ENCODE data around the gene NR1D1.
A peak's percentile ranks its signal among the peaks of the same experiment; 100 is the strongest.

NR1D1 gene

GRCh38 chr17:40075201-40075941 lies 25.0 kb downstream of the NR1D1 start:
- DNase-seq (ENCODE audit: low read depth in 2 of 2) = no peak

DNA sequence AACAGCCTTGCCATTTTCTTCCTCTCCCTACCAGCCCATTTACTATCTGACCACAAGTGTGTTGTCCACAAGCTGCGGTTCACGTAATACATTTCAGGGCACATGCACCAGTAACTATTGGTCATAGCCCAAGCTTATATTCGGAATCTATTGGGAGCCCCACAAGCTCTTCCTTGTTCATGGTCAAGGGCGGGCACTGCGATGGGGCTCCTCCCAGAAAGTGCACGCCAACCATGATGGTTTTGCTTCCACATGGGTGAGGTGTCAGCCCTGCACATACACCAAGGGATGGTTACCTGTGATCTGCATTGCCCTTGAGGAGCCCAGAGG lies 25.6 kb downstream of the NR1D1 start:
- no peak for DNase-seq (ENCODE audit: low read depth in 2 of 2)

GRCh38 chr17:40074175-40074512 lies 26.2 kb downstream of the NR1D1 start:
- no peak for DNase-seq (ENCODE audit: low read depth in 2 of 2)

DNA sequence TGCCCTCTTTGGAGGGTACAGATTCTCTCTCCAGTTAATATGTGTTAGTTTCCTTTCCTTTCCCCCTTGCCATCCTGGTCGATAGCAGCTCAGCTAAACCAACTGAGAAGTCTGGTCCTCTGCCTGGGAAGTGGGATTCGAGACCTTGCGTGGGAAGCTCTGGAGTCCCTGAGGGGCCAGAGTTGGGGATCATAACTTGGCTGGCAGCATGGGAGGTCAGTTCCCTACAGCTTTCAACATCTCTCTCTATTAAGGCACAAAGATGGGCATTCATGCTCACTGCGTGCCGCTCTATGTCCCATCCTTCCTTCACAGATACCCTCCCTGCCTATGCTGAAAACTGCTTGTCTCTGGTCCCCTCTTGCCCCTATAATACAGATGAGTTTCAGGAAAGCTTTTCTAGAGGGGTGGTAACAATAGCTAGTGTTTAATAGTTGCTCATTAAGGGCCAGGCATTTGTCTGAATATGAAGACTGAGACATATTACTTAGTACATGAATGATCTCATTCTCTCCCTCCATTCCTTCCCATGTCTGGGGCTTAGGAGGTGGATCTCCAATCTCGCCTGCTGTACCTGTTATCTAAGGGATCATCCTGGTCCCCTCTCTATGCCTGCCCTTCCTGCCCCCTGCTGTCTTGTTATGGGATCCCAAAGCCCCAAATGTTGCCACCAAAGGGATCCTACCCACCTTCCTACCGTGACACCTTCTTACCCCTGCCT lies 26.8 kb downstream of the NR1D1 start:
- DNase-seq (ENCODE audit: low read depth in 2 of 2) = no peak

GRCh38 chr17:40072735-40073346 lies 27.5 kb downstream of the NR1D1 start:
- DNase-seq (ENCODE audit: low read depth in 2 of 2) = no peak

DNA sequence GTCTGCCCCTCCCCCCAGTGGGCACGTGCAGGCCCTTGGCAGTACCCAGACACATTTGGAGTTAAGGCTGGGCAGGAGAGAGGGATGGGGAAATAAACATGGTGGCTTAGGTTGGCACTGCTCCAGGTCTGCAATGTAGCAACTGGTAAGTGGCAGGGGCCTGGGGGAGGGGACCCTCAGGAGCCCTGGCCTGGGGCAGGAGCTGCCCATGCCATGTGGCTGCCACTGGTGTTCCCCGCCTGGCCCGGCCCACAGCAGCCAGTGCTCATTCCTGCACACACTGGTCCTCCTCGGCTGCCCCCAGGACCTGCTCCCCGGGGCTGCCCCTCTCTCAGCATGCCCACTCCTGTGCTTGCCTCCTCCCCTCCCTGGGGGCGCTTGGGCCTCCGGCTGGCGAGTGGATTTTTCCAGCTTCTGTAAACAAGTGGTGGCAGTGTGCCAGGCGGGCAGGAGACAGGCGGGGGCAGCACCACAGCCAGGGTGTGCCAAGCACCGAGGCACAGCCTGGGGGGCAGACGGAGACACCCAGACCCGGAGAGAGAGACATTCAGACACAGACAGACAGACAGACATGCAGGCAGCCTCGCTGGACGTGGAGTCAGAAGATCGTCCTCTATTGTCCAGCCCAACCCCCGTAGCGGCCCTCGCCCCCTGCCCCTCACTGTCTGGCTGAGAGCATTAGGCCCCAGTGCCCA lies 28.2 kb downstream of the NR1D1 start:
- no peak for DNase-seq (ENCODE audit: low read depth in 2 of 2)

DNA sequence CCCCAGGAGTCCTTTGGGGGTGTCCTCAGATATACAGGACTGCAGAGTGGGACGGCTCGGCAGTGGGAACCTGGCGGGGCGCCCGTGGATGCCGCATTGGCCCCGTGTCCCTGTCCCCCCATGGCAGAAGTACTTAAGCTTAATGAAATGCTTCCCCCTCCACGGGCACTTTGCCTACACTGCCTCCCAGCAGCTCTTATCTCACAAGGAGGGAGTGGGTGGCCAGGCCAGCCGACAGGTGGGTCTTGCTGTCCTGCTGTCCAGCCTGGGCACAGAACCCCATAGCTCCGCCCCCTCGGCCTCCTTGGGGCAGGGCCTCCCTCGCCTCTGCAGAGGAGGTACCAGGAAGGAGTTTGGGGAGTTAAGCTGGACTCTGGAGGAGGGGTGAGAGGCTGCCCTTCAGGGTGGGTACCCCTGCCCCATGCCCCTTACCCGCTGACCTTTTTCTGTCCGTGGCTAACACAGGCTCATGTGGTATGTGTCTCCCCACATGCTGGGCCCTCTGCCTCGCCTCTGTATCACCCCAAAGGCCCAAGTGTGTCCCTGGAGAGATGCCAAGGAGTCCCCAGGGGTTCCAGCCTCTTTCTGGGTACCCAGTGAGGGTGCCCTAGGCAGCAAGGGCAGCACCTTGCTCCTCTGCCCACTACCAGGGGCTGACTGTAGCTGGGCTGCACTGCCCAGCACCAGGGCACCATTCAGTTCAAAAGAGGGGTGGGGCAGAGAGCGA lies 28.9 kb downstream of the NR1D1 start:
- no peak for DNase-seq (ENCODE audit: low read depth in 2 of 2)

- no peak for DNase-seq (ENCODE audit: low read depth in 2 of 2)
Measured at GRCh38 chr17:40070709-40071312, 29.6 kb downstream of the NR1D1 start.

DNA sequence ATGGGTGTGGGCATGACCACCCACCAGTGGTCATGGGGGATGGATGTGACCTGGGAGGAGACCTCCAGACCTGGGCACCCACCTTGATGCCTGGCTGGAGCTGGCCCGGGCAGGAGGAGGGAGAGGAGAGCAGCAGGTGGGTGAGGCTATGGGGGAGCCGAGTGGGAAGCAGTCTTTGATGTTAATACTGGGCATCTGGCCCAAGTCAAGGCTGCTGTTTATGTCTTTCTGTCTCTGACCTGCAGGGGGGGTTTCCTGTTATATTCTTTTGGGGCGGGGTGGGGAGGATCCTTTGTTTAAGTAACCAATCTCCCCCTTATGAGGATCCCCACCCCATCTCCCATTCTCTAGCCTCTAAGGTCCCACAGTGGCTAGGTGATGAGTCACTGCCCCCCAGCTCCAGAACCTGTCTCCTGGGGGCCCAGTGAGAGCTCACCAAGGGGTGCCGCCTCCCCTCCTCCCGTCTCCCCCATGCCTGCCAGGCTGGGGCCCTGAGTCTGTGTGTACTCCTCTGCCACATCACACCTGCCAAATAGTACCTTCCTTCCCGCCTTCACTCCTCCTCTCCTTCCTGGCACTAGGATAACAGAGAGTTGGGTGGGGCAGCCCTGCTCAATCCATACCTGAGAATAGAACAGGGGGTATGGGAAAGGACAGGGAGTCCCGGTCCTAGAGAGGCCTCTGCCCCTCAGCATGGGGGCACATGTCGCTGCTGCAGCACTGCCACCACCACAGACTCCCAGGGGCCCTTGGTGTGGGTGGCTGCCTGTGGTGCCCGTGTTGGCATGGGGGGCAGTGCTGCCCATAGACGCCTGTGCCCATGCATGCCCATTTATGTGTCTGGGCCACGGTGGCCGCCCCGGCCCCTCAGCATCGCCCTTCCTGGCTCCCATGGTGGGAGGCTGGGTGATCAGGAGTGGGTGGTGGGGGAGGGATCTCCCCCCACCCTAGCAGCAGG lies 30.4 kb downstream of the NR1D1 start:
- DNase-seq (ENCODE audit: low read depth in 2 of 2) = no peak

GRCh38 chr17:40068917-40069750 lies 31.3 kb downstream of the NR1D1 start:
- DNase-seq (ENCODE audit: low read depth in 2 of 2) = peak; percentile 61 to 64

DNA sequence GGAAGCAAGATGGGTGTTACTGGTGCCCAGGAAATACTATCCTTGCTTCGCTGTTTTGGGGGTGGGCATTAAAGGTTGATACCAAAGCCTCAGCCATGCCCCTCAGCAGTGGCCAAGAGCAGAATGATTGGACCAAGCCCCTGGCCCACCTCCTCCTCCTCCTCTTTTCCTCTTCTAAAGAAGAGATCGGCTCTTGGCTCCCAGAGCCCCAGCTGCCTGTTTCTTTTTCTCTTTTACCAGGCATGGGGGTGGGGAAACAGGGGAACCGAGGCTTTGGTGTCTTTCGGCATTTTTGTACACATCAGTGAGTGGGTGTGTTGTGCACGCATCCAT lies 31.8 kb downstream of the NR1D1 start:
- DNase-seq (ENCODE audit: low read depth in 2 of 2) = no peak

DNA sequence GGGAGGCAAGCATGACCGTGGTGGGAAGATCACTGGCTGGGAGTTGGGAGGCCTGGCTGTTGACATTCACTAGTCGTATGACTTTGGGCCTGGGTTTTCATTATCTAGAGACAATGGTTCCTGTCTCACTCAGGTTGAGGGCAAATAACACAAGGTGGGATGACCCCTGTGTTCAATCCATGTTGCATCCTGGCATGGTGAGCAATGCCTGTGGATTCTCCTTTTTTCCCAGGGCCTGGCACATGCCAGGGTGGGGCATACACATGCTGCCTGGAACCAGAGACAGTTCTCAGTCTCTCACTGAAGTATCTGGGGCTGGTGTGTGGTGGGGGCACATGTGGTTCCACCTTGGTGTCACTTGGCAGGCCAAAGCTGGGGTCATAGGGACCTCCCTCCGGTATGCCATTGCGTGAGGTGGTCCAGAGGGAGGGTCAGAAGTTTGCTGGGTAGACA lies 32.2 kb downstream of the NR1D1 start:
- no peak for DNase-seq (ENCODE audit: low read depth in 2 of 2)

- no peak for DNase-seq (ENCODE audit: low read depth in 2 of 2)
Measured at GRCh38 chr17:40067710-40068109, 32.7 kb downstream of the NR1D1 start.

GRCh38 chr17:40065769-40066510 lies 34.4 kb downstream of the NR1D1 start:
- DNase-seq (ENCODE audit: low read depth in 2 of 2) = no peak

GRCh38 chr17:40064971-40065768 lies 35.2 kb downstream of the NR1D1 start:
- DNase-seq (ENCODE audit: low read depth in 2 of 2) = no peak

- DNase-seq (ENCODE audit: low read depth in 2 of 2) = no peak
Measured at GRCh38 chr17:40063901-40064531, 36.4 kb downstream of the NR1D1 start.

GRCh38 chr17:40063187-40063771 lies 37.1 kb downstream of the NR1D1 start:
- DNase-seq (ENCODE audit: low read depth in 2 of 2) = no peak
